ENCODE results near the gene LIPC.

GRCh38 chr15:58590236-58590635 lies 158.4 kb downstream of the LIPC start:
- TF ChIP-seq EP300 (IDR thresholded peaks at IDR 0.05) (no peak), POLR2AphosphoS5 (IDR thresholded peaks at IDR 0.05) (no peak), CTCF (IDR thresholded peaks at IDR 0.05) (no peak)

Data from stomach (tissue), 4 donors.